Naive B cell (primary cell): Measurements from ENCODE around the gene CHTOP. TPM values are rescaled to one million over a fixed set of nuclear protein-coding genes. Genes with fewer than 3 reads are reported as not detected.

ENCODE experiments used
- polyA plus RNA-seq, 6 donors: library from polyadenylated mRNA; unstranded; fragments of 300-500 nt; fragmentation: Illumina TruSeq; gene quantifications; one replicate each; pipeline ENCODE4 v1.2.3, GENCODE V29; 2021; ENCODE audit warnings: low read depth in 6 of 6

Gene CHTOP
- polyA plus RNA-seq, 6 donors from 2014 or later, result 43.3 to 94.4 (median 54.4) TPM

Other genes starting within 250 kb of the CHTOP start
- 100 to 1,000 TPM in 1 of 6 donors, 10 to 100 TPM in 4, 1 to 10 TPM in 1; 6.3 to 131 (median 36.3) TPM for gene S100A8, start 243.0 kb upstream of the CHTOP start, polyA plus RNA-seq
- gene S100A7A, start 217.5 kb upstream of the CHTOP start, polyA plus RNA-seq, result not detected
- not detected for gene S100A7, start 173.4 kb upstream of the CHTOP start, polyA plus RNA-seq
- 100 to 1,000 TPM; 131 to 239 (median 154) TPM for gene S100A6, start 98.1 kb upstream of the CHTOP start, polyA plus RNA-seq
- not detected for gene S100A5, start 93.1 kb upstream of the CHTOP start, polyA plus RNA-seq
- gene S100A4, start 88.3 kb upstream of the CHTOP start, polyA plus RNA-seq, result 100 to 1,000 TPM in 2 of 6 donors, 10 to 100 TPM in 4; 50.2 to 167 (median 93.2) TPM
- gene S100A3, start 84.8 kb upstream of the CHTOP start, polyA plus RNA-seq, result not detected
- gene S100A2, start 68.2 kb upstream of the CHTOP start, polyA plus RNA-seq, result not detected
- gene S100A16, start 20.9 kb upstream of the CHTOP start, polyA plus RNA-seq, result not detected
- gene S100A14, start 17.7 kb upstream of the CHTOP start, polyA plus RNA-seq, result not detected
- 1 to 10 TPM in 4 of 6 donors, not detected in 2; 1.2 to 2.1 (median 1.6) TPM for gene S100A13, start 6.6 kb upstream of the CHTOP start, polyA plus RNA-seq
- not detected for gene S100A1, start 5.6 kb upstream of the CHTOP start, polyA plus RNA-seq
- gene SNAPIN, start 24.6 kb downstream of the CHTOP start, polyA plus RNA-seq, result 100 to 1,000 TPM in 2 of 6 donors, 10 to 100 TPM in 4; 51.1 to 111 (median 90.1) TPM
- 100 to 1,000 TPM; 124 to 202 (median 134) TPM for gene ILF2, start 36.9 kb downstream of the CHTOP start, polyA plus RNA-seq
- not detected for gene NPR1, start 44.6 kb downstream of the CHTOP start, polyA plus RNA-seq
- gene INTS3, start 94.0 kb downstream of the CHTOP start, polyA plus RNA-seq, result 10 to 100 TPM in 5 of 6 donors, 1 to 10 TPM in 1; 6.0 to 15.1 (median 11.5) TPM
- 1 to 10 TPM; 3.2 to 5.4 (median 4.1) TPM for gene SLC27A3, start 141.3 kb downstream of the CHTOP start, polyA plus RNA-seq